ENCODE measurements around the gene SERPINA1. TPM values are rescaled to one million over a fixed set of nuclear protein-coding genes. Genes with fewer than 3 reads are reported as not detected.

Gene SERPINA1
- total and polyA plus RNA-seq, 2 experiments from 2014 or later, result 3,480 to 5,074 TPM

DNA sequence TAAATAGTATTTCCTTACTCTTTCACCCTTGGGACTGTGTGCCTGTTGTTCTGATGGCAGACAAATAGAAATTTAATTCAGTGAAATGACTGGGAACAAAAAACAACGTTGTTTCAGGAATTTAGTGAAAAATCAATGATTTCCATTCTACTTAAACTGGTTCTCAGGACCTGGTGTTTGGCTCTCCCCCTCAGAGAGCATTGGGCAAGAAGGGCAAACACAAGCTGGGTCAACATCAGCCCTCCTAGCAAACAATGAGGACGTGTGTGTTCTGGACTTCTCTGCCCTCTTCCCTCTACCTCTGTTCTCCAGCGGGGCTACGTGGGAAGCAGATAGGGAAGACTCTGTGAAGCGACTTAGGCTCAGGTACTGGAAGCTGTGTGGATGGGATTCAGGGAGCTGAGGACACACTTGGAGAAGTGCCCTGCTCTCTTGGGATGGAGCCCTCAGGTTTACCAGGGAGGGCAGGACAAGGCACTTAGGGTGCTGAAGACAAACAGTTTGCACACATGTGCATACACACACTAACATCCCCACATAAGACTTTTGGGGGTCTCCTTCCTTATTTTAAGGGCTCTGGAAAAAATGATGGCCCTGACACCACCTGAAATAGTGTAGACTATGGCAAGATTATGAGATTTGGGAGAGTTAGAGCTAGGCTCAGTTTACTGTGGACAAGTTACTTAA is 7.6 kb upstream of the SERPINA1 start:
- H3K9me3 ChIP-seq (ENCODE audit: low read depth), result no peaks in the 10 kb centered on the region
- no peaks in the 10 kb centered on the region for H3K27me3 ChIP-seq
- peaks cover 24% of the 10 kb centered on the region for H3K4me1 ChIP-seq (ENCODE audit: insufficient read depth)
- TF ChIP-seq EZH2 (IDR thresholded peaks at IDR 0.05; ENCODE audit: borderline replicate concordance), result no peak
- no peak for TF ChIP-seq EZH2phosphoT487 (IDR thresholded peaks at IDR 0.05; ENCODE audit: low read depth, severe bottlenecking, unreplicated experiment)
- TF ChIP-seq, protein P1, sequence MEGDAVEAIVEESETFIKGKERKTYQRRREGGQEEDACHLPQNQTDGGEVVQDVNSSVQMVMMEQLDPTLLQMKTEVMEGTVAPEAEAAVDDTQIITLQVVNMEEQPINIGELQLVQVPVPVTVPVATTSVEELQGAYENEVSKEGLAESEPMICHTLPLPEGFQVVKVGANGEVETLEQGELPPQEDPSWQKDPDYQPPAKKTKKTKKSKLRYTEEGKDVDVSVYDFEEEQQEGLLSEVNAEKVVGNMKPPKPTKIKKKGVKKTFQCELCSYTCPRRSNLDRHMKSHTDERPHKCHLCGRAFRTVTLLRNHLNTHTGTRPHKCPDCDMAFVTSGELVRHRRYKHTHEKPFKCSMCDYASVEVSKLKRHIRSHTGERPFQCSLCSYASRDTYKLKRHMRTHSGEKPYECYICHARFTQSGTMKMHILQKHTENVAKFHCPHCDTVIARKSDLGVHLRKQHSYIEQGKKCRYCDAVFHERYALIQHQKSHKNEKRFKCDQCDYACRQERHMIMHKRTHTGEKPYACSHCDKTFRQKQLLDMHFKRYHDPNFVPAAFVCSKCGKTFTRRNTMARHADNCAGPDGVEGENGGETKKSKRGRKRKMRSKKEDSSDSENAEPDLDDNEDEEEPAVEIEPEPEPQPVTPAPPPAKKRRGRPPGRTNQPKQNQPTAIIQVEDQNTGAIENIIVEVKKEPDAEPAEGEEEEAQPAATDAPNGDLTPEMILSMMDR (IDR thresholded peaks at IDR 0.05; ENCODE audit: poor library complexity), result no peak
- H2AFZ ChIP-seq, result no peak overlapping the region
- WGBS (ENCODE audit: low lambda C conversion rate, missing lambda C conversion rate), result 66% methylated on average over 5 of the region's 5 CpGs
- no peak overlapping the region for H3K4me3 ChIP-seq
- H3K79me2 ChIP-seq, result no peaks in the 10 kb centered on the region
- no peaks in the 10 kb centered on the region for H3K36me3 ChIP-seq (replicated peaks; ENCODE audit: insufficient read depth, low read depth)
- peak overlapping the region; percentile 33 for H3K27ac ChIP-seq
- H3K9me2 ChIP-seq (replicated peaks; ENCODE audit: insufficient read depth), result no peaks in the 10 kb centered on the region
- no peaks in the 10 kb centered on the region for H4K20me1 ChIP-seq (ENCODE audit: insufficient read depth, poor library complexity, severe bottlenecking)
- H3K4me2 ChIP-seq, result peak overlapping the region; percentile 33
- DNase-seq (ENCODE audit: low spot score), result peak; percentile 19

DNA sequence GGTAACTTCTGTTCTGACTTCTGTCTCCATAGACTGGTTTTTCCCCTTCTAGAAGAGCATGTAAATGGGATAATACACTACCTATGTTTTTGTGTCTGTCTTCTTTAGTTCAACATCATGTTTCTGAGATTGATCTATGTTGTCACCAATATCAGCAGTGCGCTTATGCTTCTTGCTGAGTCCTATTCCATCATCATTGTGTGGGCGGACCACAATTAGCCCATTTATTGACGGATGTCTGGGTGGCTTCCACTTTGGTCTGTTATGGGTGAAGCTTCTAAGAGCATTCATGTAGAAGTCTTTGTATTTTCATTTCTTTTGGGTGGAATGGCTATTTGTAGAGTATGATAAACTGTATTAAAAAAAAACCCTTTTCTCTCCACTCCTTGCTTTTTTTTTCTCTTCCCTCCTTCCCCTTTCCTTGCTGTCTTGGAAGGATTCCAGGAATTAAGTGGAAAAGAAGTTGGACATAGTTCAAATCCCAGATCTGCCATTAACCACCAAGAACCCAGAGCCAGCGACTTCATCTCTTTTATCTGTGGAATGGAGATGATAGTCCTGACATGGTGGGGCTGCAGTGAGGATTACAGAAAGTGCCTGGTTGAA is 7.0 kb upstream of the SERPINA1 start:
- H3K79me2 ChIP-seq, result no peaks in the 10 kb centered on the region
- no peaks in the 10 kb centered on the region for H3K9me2 ChIP-seq (replicated peaks; ENCODE audit: insufficient read depth)
- no peak overlapping the region for H2AFZ ChIP-seq
- DNase-seq (ENCODE audit: low spot score), result no peak
- no peaks in the 10 kb centered on the region for H4K20me1 ChIP-seq (ENCODE audit: insufficient read depth, poor library complexity, severe bottlenecking)
- H3K27ac ChIP-seq, result peak overlapping the region; percentile 33
- H3K4me2 ChIP-seq, result peak overlapping the region; percentile 33
- H3K36me3 ChIP-seq (replicated peaks; ENCODE audit: insufficient read depth, low read depth), result no peaks in the 10 kb centered on the region
- no peak overlapping the region for H3K4me3 ChIP-seq
- TF ChIP-seq EZH2phosphoT487 (IDR thresholded peaks at IDR 0.05; ENCODE audit: low read depth, severe bottlenecking, unreplicated experiment), result no peak
- no peak for TF ChIP-seq EZH2 (IDR thresholded peaks at IDR 0.05; ENCODE audit: borderline replicate concordance)
- TF ChIP-seq, protein P1 (IDR thresholded peaks at IDR 0.05; ENCODE audit: poor library complexity), result no peak
- peaks cover 29% of the 10 kb centered on the region for H3K4me1 ChIP-seq (ENCODE audit: insufficient read depth)
- no peaks in the 10 kb centered on the region for H3K9me3 ChIP-seq (ENCODE audit: low read depth)
- no peaks in the 10 kb centered on the region for H3K27me3 ChIP-seq
- WGBS (ENCODE audit: low lambda C conversion rate, missing lambda C conversion rate), result 71% methylated on average over 4 of the region's 4 CpGs

DNA sequence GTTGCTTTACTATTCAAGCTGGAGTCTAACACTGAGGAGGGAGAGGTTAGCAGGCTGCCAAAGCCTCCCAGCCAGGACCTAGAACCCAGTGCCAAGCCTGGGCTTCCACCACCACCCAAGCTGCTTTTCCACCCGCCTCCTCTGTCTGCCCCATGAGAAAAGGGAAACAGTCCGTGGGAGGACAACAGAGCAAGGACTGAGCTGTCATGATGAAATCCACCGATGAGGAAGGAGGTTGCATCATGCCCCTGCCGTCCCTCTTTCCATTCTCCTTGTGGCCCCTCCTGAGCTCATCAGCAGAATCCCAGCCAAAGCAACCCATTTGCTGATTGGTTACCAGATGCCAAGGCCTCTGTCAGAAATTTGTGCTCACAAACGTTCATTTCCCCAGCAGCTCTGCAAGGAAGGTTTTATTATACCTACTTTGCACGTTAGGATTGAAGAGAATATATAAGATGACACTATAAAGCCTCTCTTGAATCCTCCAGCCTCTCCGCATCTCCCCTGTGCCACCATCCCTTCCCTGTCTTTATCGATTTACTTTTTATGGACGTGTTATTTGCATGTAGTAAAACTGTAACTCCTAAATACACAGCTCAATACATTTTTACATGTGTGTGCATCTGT is 6.3 kb upstream of the SERPINA1 start:
- H3K27me3 ChIP-seq, result no peaks in the 10 kb centered on the region
- no peaks in the 10 kb centered on the region for H3K9me2 ChIP-seq (replicated peaks; ENCODE audit: insufficient read depth)
- no peak overlapping the region for H3K4me2 ChIP-seq
- no peaks in the 10 kb centered on the region for H3K36me3 ChIP-seq (replicated peaks; ENCODE audit: insufficient read depth, low read depth)
- H3K4me1 ChIP-seq (ENCODE audit: insufficient read depth), result peaks cover 33% of the 10 kb centered on the region
- WGBS (ENCODE audit: low lambda C conversion rate, missing lambda C conversion rate), result 61% methylated on average over 9 of the region's 9 CpGs
- H3K27ac ChIP-seq, result peak overlapping the region; percentile 39
- H4K20me1 ChIP-seq (ENCODE audit: insufficient read depth, poor library complexity, severe bottlenecking), result no peaks in the 10 kb centered on the region
- peak; percentile 31 for DNase-seq (ENCODE audit: low spot score)
- no peaks in the 10 kb centered on the region for H3K9me3 ChIP-seq (ENCODE audit: low read depth)
- H3K4me3 ChIP-seq, result no peak overlapping the region
- H3K79me2 ChIP-seq, result no peaks in the 10 kb centered on the region
- no peak overlapping the region for H2AFZ ChIP-seq
- TF ChIP-seq, protein P1 (IDR thresholded peaks at IDR 0.05; ENCODE audit: poor library complexity), result no peak
- TF ChIP-seq EZH2phosphoT487 (IDR thresholded peaks at IDR 0.05; ENCODE audit: low read depth, severe bottlenecking, unreplicated experiment), result no peak
- TF ChIP-seq EZH2 (IDR thresholded peaks at IDR 0.05; ENCODE audit: borderline replicate concordance), result no peak
